Thyroid gland (tissue), 4 donors: Measurements from ENCODE around the gene OR4S1. TPM values are rescaled to one million over a fixed set of nuclear protein-coding genes. Genes with fewer than 3 reads are reported as not detected.

Source experiments
- DNase-seq, 2 donors: peaks; one replicate each; pipeline ENCODE4 v3.0.0-alpha.2; 2019
- H3K27ac ChIP-seq, 3 donors: fragments of 200-600 bp; sonication (generic); 1 replicate in 2 of 3; 2 replicates in 1 of 3; pipeline ENCODE4 v1.5.1; 2016 to 2019; ENCODE audit warnings: mild to moderate bottlenecking in 1 of 3, moderate library complexity in 1 of 3
- H3K27me3 ChIP-seq: fragments of 200-600 bp; sonication (generic); one replicate; pipeline ENCODE4 v1.5.1; 2019
- H3K36me3 ChIP-seq, 2 donors: fragments of 200-600 bp; sonication (generic); one replicate each; pipeline ENCODE4 v1.5.1; 2016 to 2019
- H3K4me1 ChIP-seq, 2 donors: fragments of 200-600 bp; sonication (generic); one replicate each; pipeline ENCODE4 v1.5.1; 2017 to 2019
- H3K4me3 ChIP-seq, 3 donors: fragments of 200-600 bp; sonication (generic); replicated peaks in 1 of 3; 1 replicate in 2 of 3; 2 replicates in 1 of 3; pipeline ENCODE4 v1.5.1; 2016; ENCODE audit warnings: mild to moderate bottlenecking in 1 of 3
- H3K9me3 ChIP-seq: fragments of 200-600 bp; sonication (generic); one replicate; pipeline ENCODE4 v1.5.1; 2017
- CTCF ChIP-seq, 6 experiments: fragments of 200-600 bp in 3 of 6; fragments of 450-650 bp in 3 of 6; sonication (generic) in 3 of 6; IDR thresholded peaks; one replicate each; pipeline ENCODE4 v1.5.1; 2016 to 2019; ENCODE audit warnings: antibody characterized with exemption in 6 of 6, mild to moderate bottlenecking in 2 of 6, inconsistent platforms in 1 of 6, moderate library complexity in 1 of 6
- POLR2A ChIP-seq, 2 donors: fragments of 450-650 bp; IDR thresholded peaks; one replicate each; pipeline ENCODE4 v1.6.1; 2017; ENCODE audit warnings: antibody characterized with exemption in 2 of 2, mild to moderate bottlenecking in 2 of 2, moderate library complexity in 1 of 2
- WGBS, 2 donors: methylation state at CpG; one replicate each; pipeline ENCODE4 v1.1.5; 2017; 5-methylcytosine and 5-hydroxymethylcytosine counted together
- intact Hi-C: fragments of 100-400 bp; cut with DNase I; formaldehyde crosslinking; loops from one replicate; pipeline ENCODE4 v1.15.1; 2023
- total RNA-seq, 4 donors: library from RNA; depleted of rRNA; stranded (reverse); fragments of >200 nt; gene quantifications; one replicate each; pipeline ENCODE4 v1.2.3, GENCODE V29; 2016

The OR4S1 gene
- total RNA-seq, 4 donors from 2014 or later = not detected

GRCh38 chr11:48354677-48355076 lies 48.7 kb downstream of the OR4S1 start:
- no peaks in the 10 kb centered on the region for H3K27me3 ChIP-seq
- no peaks in the 10 kb centered on the region for H3K36me3 ChIP-seq
- 85 to 96% methylated on average over 1 of the region's 1 CpG for WGBS, 2 donors
- no peaks in the 10 kb centered on the region for H3K9me3 ChIP-seq
- intact Hi-C loops = no loop called here
- no peak for DNase-seq
- no peak for TF ChIP-seq POLR2A (IDR thresholded peaks at IDR 0.05)
- no peak for TF ChIP-seq CTCF (IDR thresholded peaks at IDR 0.05)
- no peak overlapping the region for H3K4me3 ChIP-seq
- H3K27ac ChIP-seq = no peak overlapping the region
- H3K4me1 ChIP-seq = no peaks in the 10 kb centered on the region

Other genes starting within 250 kb of the OR4S1 start
- gene OR4B1, start 89.4 kb upstream of the OR4S1 start, total RNA-seq = not detected
- not detected for gene OR4X2, start 61.1 kb upstream of the OR4S1 start, total RNA-seq
- gene OR4X1, start 42.4 kb upstream of the OR4S1 start, total RNA-seq = not detected
- gene OR4C3, start 18.7 kb downstream of the OR4S1 start, total RNA-seq = not detected
- not detected for gene OR4C5, start 60.2 kb downstream of the OR4S1 start, total RNA-seq
- gene OR4A47, start 182.6 kb downstream of the OR4S1 start, total RNA-seq = not detected